NCI-H2029 (cell line): ENCODE results near the gene YIPF5.

ENCODE experiments used
- DNase-seq: peaks from one replicate; lab custom pipeline; 2025; lab: John Stamatoyannopoulos, UW

YIPF5 gene

DNA sequence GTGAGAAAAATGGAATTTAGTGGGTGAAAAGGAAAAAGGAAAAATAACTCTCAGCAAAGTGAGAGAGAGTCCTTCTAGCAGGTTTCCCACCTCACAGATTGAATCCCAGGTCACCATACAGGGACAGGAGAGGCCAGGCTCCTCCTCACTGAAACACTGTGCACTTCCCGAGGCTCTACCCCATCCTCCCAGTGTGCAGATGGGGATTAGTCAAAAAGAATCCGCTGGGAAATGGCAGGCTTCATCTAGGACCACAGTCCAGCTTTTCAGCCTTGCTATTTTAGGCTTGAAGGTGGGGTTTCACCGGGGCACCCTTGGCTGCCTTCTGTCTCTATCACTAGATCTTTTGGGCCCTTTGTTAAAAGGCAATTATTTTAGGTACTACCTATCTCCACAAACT, 47.8 kb downstream of the YIPF5 start:
- no peak for DNase-seq

DNA sequence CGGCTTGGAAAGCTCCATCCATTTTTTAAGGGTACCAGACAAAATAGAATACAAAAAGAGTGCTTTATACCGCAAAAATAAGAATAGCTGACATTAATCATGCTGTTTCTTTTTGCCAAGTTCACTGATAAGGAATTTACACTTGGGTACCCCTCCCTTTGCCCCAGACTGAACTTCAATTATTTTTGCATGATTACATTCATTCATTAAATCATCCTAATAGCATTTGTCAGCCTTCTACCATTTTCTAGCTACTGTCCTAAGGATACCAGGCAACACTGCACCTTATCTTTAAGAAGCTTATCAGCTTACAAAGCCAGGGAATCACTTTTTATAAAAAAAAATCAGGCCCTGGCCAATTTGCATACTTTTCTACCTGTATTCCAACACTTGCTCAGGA, 48.4 kb downstream of the YIPF5 start:
- DNase-seq, result no peak

DNA sequence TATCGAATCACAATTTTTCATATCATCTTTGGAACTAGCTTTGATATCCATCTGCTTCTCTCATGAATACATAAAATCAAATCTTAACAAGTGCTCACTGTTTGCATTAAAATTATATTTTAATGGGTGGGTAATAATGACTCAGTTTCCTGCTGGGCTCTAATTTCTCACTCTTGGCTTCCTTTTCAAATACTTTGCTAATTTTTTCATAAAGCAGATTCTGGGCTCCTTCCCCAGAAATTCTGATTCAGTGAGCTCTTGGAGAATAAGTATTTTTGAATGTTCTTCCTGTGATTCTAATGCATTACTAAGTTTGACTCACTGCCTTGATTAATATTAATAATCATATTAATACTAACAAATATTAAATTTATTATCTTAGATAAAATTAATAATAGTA, 48.9 kb downstream of the YIPF5 start:
- DNase-seq, result no peak

DNA sequence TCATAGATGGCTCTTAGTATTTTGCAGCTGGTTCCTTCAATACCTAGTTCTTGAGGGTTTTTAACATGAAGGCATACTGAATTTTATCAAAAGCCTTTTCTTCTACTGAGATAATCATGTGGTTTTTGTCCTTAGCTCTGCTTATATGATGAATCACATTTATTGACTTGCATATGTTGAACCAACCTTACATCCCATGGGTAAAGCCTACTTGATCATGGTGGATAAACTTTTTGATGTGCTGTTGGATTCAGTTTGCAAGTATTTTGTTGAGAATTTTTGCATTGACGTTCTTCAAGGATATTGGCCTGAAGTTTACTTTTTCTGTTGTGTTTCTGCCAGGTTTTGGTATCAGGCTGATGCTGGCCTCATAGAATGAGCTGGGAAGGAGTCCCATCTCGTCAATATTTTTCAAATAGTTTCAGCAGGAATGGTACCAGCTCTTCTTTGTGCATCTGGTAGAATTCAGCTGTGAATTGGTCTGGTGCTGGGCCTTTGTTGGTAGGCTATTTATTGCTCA, 49.7 kb downstream of the YIPF5 start:
- no peak for DNase-seq

DNA sequence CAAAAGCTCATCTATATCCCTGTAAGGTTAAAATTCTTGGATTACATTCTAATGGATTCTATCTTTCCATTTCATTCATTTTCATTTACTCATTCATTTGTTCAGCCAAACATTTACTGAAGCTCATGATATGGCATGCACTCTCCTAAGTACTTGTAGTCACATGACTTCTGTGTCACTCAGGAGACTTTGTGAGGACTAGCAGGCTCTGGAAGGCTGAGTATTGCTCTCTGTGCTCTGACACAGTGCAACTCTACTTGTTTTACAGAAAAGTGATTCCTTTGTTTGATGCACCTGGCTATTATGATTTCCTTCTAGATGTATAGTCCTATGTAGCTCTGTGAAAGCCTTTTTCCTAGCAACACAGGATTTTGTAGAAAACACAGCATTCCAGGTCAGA, 53.0 kb downstream of the YIPF5 start:
- DNase-seq, result no peak

DNA sequence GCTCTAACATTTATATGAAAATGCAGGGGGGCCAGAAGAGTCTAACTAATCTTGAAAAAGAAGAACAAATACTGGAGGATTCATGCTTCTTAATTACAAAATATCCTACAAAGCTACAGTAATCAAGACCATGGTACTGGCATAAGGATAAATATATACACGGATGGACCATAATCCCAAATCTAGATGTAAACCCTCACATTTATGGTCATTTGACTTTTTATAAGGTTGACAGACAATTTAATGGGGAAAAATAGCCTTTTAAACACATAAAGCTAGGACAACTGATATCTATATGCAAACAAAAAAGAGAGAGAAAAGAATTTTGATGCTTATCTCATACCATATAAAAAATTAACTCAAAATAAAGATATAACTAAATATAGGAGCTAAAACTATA, 55.9 kb downstream of the YIPF5 start:
- DNase-seq, result no peak
